B cell (primary cell): ENCODE data around the gene ZMYND8. TPM values are rescaled to one million over a fixed set of nuclear protein-coding genes. Genes with fewer than 3 reads are reported as not detected.

Experiments
- ATAC-seq: fragments of 200-7000 bp; cut with Tn5 transposase; one replicate; pipeline ENCODE4 v1.10.0; 2021; ENCODE audit warnings: low read depth, mild to moderate bottlenecking, moderate number of reproducible peaks, moderate library complexity
- CTCF ChIA-PET: fragments of 350-600 bp; sonication (Branson Sonifier 250); formaldehyde crosslinking; loops from one replicate; lab custom pipeline; 2021; ENCODE audit warnings: antibody characterized with exemption, inconsistent platforms; lab: Charles Lee
- POLR2A ChIA-PET: fragments of 350-600 bp; sonication (Branson Sonifier 250); formaldehyde crosslinking; loops from one replicate; lab custom pipeline; 2021; ENCODE audit warnings: antibody characterized with exemption; lab: Charles Lee
- DNase-seq: peaks from one replicate; pipeline ENCODE4 v3.0.0; 2013
- H2AFZ ChIP-seq: 2 replicates; pipeline ENCODE4 v1.6.1; 2012; ENCODE audit warnings: mild to moderate bottlenecking, low read depth, low read length; ENCODE audit not compliant: insufficient read depth, poor library complexity, severe bottlenecking
- H3K27ac ChIP-seq, 2 donors: 1 replicate in 1 of 2; 2 replicates in 1 of 2; pipeline ENCODE4 v1.5.1; 2012 to 2013; ENCODE audit warnings: low read length in 2 of 2, mild to moderate bottlenecking in 2 of 2, moderate library complexity in 1 of 2
- H3K27me3 ChIP-seq, 4 experiments: fragments of 200-600 bp in 1 of 4; sonication (generic) in 1 of 4; replicated peaks in 1 of 4; 1 replicate in 2 of 4; 2 replicates in 2 of 4; pipeline versions ENCODE4 v1.6.1 to v1.7.0; 2013 to 2016; ENCODE audit warnings: low read length in 3 of 4, mild to moderate bottlenecking in 2 of 4, mixed read lengths in 1 of 4, moderate library complexity in 1 of 4; ENCODE audit not compliant: insufficient read depth in 4 of 4, control insufficient read depth in 3 of 4; ENCODE audit errors: control extremely low read depth in 1 of 4
- H3K36me3 ChIP-seq, 2 experiments: replicated peaks in 1 of 2; 1 replicate in 1 of 2; 2 replicates in 1 of 2; pipeline versions ENCODE4 v1.6.1 to v1.7.1; 2013; ENCODE audit warnings: low read length in 1 of 2; ENCODE audit not compliant: insufficient read depth in 2 of 2, control insufficient read depth in 1 of 2; ENCODE audit errors: control extremely low read depth in 1 of 2, extremely low read depth in 1 of 2
- H3K4me1 ChIP-seq, 2 donors: fragments of 200-600 bp in 1 of 2; sonication (generic) in 1 of 2; 1 replicate in 1 of 2; 2 replicates in 1 of 2; pipeline versions ENCODE4 v1.5.1 to v1.6.1; 2013 to 2017; ENCODE audit warnings: low read length in 2 of 2; ENCODE audit not compliant: control insufficient read depth in 2 of 2, insufficient read depth in 2 of 2
- H3K4me2 ChIP-seq: replicated peaks from 2 replicates; pipeline ENCODE3; 2012; ENCODE audit warnings: mild to moderate bottlenecking, low read depth, low read length; ENCODE audit not compliant: poor library complexity, severe bottlenecking
- H3K4me3 ChIP-seq, 5 experiments: fragments of 200-600 bp in 1 of 5; sonication (generic) in 1 of 5; 1 replicate in 3 of 5; 2 replicates in 2 of 5; pipeline versions ENCODE4 v1.5.1 to v1.7.0; 2011 to 2016; ENCODE audit warnings: low read length in 4 of 5, mild to moderate bottlenecking in 4 of 5, low read depth in 2 of 5, control low read depth in 1 of 5, moderate library complexity in 1 of 5; ENCODE audit not compliant: insufficient read depth in 1 of 5; ENCODE audit errors: control extremely low read depth in 1 of 5, extremely low read depth in 1 of 5
- H3K79me2 ChIP-seq: fragments of 200-600 bp; sonication (generic); one replicate; pipeline ENCODE4 v1.6.0; 2016; ENCODE audit warnings: low read length; ENCODE audit not compliant: control insufficient read depth, insufficient read depth
- H3K9ac ChIP-seq: fragments of 200-600 bp; sonication (generic); 2 replicates; pipeline ENCODE4 v1.6.1; 2017; ENCODE audit warnings: mild to moderate bottlenecking, low read length, moderate library complexity
- H3K9me3 ChIP-seq, 3 donors: one replicate each; pipeline versions ENCODE4 v1.6.1 to v1.7.1; 2013; ENCODE audit warnings: low read length in 2 of 3; ENCODE audit not compliant: control insufficient read depth in 2 of 3, insufficient read depth in 1 of 3; ENCODE audit errors: control extremely low read depth in 1 of 3
- H4K20me1 ChIP-seq: 2 replicates; pipeline ENCODE4 v1.6.0; 2012; ENCODE audit warnings: mild to moderate bottlenecking, low read length; ENCODE audit not compliant: insufficient read depth, control insufficient read depth, poor library complexity, severe bottlenecking
- H3K27ac Mint-ChIP-seq: one replicate; pipeline ENCODE4 v1.8.0; 2021; ENCODE audit warnings: mixed read lengths
- H3K27me3 Mint-ChIP-seq: one replicate; pipeline ENCODE4 v1.8.0; 2021; ENCODE audit warnings: mixed read lengths
- H3K4me1 Mint-ChIP-seq: one replicate; pipeline ENCODE4 v1.8.0; 2021; ENCODE audit warnings: mixed read lengths
- H3K4me3 Mint-ChIP-seq: one replicate; pipeline ENCODE4 v1.8.0; 2021; ENCODE audit warnings: mixed read lengths
- H3K9me3 Mint-ChIP-seq: one replicate; pipeline ENCODE4 v1.8.0; 2022; ENCODE audit warnings: mixed read lengths; ENCODE audit not compliant: insufficient read depth
- CTCF ChIP-seq: fragments of 200-600 bp; IDR thresholded peaks from one replicate; pipeline ENCODE4 v1.8.0; 2022; ENCODE audit warnings: antibody characterized with exemption, mild to moderate bottlenecking
- EZH2 ChIP-seq: IDR thresholded peaks from 2 replicates; pipeline ENCODE4 v1.6.1; 2012; ENCODE audit warnings: borderline replicate concordance, low read depth, mild to moderate bottlenecking, moderate library complexity, low read length; ENCODE audit not compliant: insufficient read depth, poor library complexity, severe bottlenecking
- WGBS: methylation state at CpG from one replicate; pipeline ENCODE4 v1.1.5; 2013; ENCODE audit warnings: missing lambda C conversion rate; ENCODE audit not compliant: insufficient coverage; 5-methylcytosine and 5-hydroxymethylcytosine counted together
- intact Hi-C: fragments of 100-400 bp; cut with micrococcal nuclease; formaldehyde crosslinking; loops from one replicate; pipeline ENCODE4 v1.10.0; 2022
- polyA plus RNA-seq: library from polyadenylated mRNA; depleted of rRNA; stranded (reverse); fragments of >200 nt; gene quantifications from 2 replicates; pipeline ENCODE4 v1.2.3, GENCODE V29; 2012
- total RNA-seq, 2 donors: library from RNA; stranded (reverse); fragments of 120-200 nt in 1 of 2; gene quantifications; 1 replicate in 1 of 2; 2 replicates in 1 of 2; pipeline versions ENCODE4 v1.2.3 to v1.2.4, GENCODE V29; 2013 to 2022

The ZMYND8 gene
- total and polyA plus RNA-seq, 2 donors (not counting 1 experiment from before 2014, with no cell fraction given): 20.3 to 67.2 TPM

DNA sequence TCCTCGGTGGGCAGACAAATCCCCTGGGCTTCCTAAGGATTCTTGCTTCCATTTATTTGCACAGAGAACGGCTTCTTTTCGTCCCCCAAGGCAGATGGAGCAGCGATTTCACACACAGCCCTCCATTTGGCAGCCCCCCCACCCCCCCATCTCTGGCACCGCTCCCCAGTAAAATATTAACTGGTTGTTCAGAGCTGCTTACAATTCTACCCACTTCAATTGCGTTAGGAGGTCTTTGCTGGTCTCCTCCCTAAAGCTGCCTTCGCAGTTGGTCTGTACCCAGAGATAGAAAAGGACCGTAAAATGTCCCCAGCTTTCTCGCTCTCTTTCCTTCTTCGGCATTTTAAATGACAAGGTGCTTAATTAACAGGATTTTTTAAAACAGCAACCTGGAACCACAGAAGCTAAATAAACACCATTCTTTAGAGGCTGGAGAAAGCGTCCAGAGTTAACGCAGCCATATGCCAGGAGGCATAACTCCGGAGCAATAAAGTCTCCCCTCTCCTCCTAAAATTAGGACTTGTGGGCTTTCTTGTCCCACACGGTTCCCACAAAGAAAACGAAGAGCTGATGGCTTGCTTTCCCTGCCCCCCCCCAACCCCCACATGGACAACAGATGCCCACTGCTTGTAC is 1.7 kb upstream of the ZMYND8 start:
- peak overlapping the region; percentile 96 for H2AFZ ChIP-seq
- Mint-ChIP-seq H3K4me1 (peaks cover 64% of the 10 kb centered on the region), H3K27me3 (no peaks in the 10 kb centered on the region), H3K4me3 (peak overlapping the region; percentile 92), H3K9me3 (no peaks in the 10 kb centered on the region), H3K27ac (peak overlapping the region; percentile 99)
- H3K9ac ChIP-seq: peak overlapping the region; percentile 57
- TF ChIP-seq EZH2 (no peak), CTCF (no peak)
- peak overlapping the region; percentile 85 for H3K4me2 ChIP-seq
- H3K4me1 ChIP-seq: peaks cover 75 to 83% of the 10 kb centered on the region in 2 donors
- no peaks in the 10 kb centered on the region for H3K9me3 ChIP-seq
- no peaks in the 10 kb centered on the region for H3K27me3 ChIP-seq
- H3K27ac ChIP-seq: peak overlapping the region; percentile 90
- peak overlapping the region in 3 of 5 experiments; percentile 42 to 68 (median 56) for H3K4me3 ChIP-seq
- WGBS: 62% methylated on average over 13 of the region's 15 CpGs
- CTCF ChIA-PET: interaction anchor here (1.0 to 9.0 kb wide), 5 partner anchors 8 to 84 kb away, joined by 3 to 70 read pairs (median 28); no protein-coding TSS in a partner anchor
- peaks cover 47% of the 10 kb centered on the region for H3K79me2 ChIP-seq
- POLR2A ChIA-PET: interaction anchor here (0.5 to 1.8 kb wide), 8 partner anchors 10 to 259 kb away, joined by 3 to 9 read pairs (median 5); partner anchors contain the start of gene NCOA3
- no peaks in the 10 kb centered on the region for H4K20me1 ChIP-seq
- intact Hi-C loops: loop anchor here (5.0 kb wide), 1 partner anchor 1919 kb away; the partner anchor contains the start of gene ZNFX1
- DNase-seq (peak; percentile 31), ATAC-seq (no peak)
- no peaks in the 10 kb centered on the region for H3K36me3 ChIP-seq
